ENCODE data around the gene SLC9A9.

The SLC9A9 gene

DNA sequence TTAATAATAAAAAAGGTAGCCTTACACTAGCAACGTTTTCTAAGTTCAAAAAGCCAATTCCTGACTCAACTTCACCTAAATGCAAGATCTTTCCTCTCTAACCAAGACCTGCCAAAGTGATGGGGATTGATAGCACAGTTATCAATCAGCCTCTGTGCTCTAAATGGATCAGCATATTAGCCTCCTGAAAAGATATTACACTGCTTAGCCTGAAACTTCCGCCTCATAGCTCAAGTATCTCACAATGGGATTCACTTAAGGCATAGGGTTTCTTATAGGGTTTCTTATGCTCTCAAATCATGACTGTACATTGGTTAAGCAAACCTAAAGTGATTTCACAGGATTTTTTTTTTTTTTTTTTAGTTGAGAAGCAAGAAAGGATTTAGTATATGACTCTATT is 436 bp upstream of the SLC9A9 start:
- peak overlapping the region; percentile 62 for H3K4me3 ChIP-seq (ENCODE audit: low read length)
- peaks cover 34% of the 10 kb centered on the region for H3K79me2 ChIP-seq (ENCODE audit: low read length)
- no peaks in the 10 kb centered on the region for H3K9me3 ChIP-seq (replicated peaks; ENCODE audit: insufficient read depth, low read length)
- peaks cover 50% of the 10 kb centered on the region for H3K4me1 ChIP-seq (ENCODE audit: low read length)
- TF ChIP-seq EZH2 (optimal IDR thresholded peaks at IDR 0.05; ENCODE audit: low read depth, low read length), result no peak
- no peak for TF ChIP-seq EZH2phosphoT487 (IDR thresholded peaks at IDR 0.05; ENCODE audit: low read length)
- TF ChIP-seq, protein P1, sequence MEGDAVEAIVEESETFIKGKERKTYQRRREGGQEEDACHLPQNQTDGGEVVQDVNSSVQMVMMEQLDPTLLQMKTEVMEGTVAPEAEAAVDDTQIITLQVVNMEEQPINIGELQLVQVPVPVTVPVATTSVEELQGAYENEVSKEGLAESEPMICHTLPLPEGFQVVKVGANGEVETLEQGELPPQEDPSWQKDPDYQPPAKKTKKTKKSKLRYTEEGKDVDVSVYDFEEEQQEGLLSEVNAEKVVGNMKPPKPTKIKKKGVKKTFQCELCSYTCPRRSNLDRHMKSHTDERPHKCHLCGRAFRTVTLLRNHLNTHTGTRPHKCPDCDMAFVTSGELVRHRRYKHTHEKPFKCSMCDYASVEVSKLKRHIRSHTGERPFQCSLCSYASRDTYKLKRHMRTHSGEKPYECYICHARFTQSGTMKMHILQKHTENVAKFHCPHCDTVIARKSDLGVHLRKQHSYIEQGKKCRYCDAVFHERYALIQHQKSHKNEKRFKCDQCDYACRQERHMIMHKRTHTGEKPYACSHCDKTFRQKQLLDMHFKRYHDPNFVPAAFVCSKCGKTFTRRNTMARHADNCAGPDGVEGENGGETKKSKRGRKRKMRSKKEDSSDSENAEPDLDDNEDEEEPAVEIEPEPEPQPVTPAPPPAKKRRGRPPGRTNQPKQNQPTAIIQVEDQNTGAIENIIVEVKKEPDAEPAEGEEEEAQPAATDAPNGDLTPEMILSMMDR (IDR thresholded peaks at IDR 0.05; ENCODE audit: low read length), result no peak
- no peak overlapping the region for H3K9ac ChIP-seq (ENCODE audit: low read length)
- 0 out of 2 replicates have a peak overlapping the region, but pooled peaks have one; percentile 17 for H2AFZ ChIP-seq (ENCODE audit: low read length)
- no peak for DNase-seq
- peak overlapping the region; percentile 53; the same call in 1 of the 2 replicates for H3K27ac ChIP-seq (ENCODE audit: low read length)
- H3F3A ChIP-seq (ENCODE audit: insufficient read depth, low read length), result peaks cover 32% of the 10 kb centered on the region
- no peaks in the 10 kb centered on the region for H3K9me2 ChIP-seq (replicated peaks; ENCODE audit: insufficient read depth, low read length)
- peak overlapping the region; percentile 77 for H3K4me2 ChIP-seq (ENCODE audit: low read depth, low read length)
- H3K27me3 ChIP-seq (replicated peaks; ENCODE audit: insufficient read depth, low read length), result no peaks in the 10 kb centered on the region
- no peaks in the 10 kb centered on the region for H4K20me1 ChIP-seq (ENCODE audit: insufficient read depth, low read length)
- H3K36me3 ChIP-seq (replicated peaks; ENCODE audit: insufficient read depth, low read length), result no peaks in the 10 kb centered on the region

DNA sequence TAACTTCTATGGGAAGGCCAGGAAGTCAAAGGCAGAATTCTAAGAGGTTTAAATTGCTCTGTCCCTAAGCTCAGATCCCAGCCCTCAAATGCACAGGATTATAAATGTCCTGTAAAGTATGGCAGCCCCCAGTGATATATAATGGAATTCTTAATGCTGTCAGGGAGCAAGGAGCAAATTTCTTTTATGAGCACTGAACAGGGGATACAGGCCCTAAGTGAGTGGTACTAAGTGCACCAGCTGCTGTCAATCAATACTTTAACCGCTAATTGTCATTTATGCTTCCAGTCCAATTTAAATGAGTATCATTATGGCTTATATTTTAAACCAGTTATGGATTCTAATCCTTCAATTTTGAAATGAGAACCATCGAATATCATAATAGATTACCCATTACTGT is 4.7 kb downstream of the SLC9A9 start:
- Histone ChIP-seq H3K27ac (ENCODE audit: low read length) (no peak overlapping the region), H3K4me3 (ENCODE audit: low read length) (no peak overlapping the region), H3K9me2 (replicated peaks; ENCODE audit: insufficient read depth, low read length) (no peaks in the 10 kb centered on the region), H3K79me2 (ENCODE audit: low read length) (peaks cover 68% of the 10 kb centered on the region), H3F3A (ENCODE audit: insufficient read depth, low read length) (peaks cover 24% of the 10 kb centered on the region), H2AFZ (ENCODE audit: low read length) (no peak overlapping the region), H3K36me3 (replicated peaks; ENCODE audit: insufficient read depth, low read length) (no peaks in the 10 kb centered on the region), H3K9me3 (replicated peaks; ENCODE audit: insufficient read depth, low read length) (no peaks in the 10 kb centered on the region), H3K4me2 (ENCODE audit: low read depth, low read length) (no peak overlapping the region), H4K20me1 (ENCODE audit: insufficient read depth, low read length) (no peaks in the 10 kb centered on the region), H3K27me3 (replicated peaks; ENCODE audit: insufficient read depth, low read length) (no peaks in the 10 kb centered on the region), H3K4me1 (ENCODE audit: low read length) (peaks cover 41% of the 10 kb centered on the region), H3K9ac (ENCODE audit: low read length) (no peak overlapping the region)
- DNase-seq, result no peak
- TF ChIP-seq EZH2 (optimal IDR thresholded peaks at IDR 0.05; ENCODE audit: low read depth, low read length), result no peak
- TF ChIP-seq, protein P1 (IDR thresholded peaks at IDR 0.05; ENCODE audit: low read length), result no peak
- no peak for TF ChIP-seq EZH2phosphoT487 (IDR thresholded peaks at IDR 0.05; ENCODE audit: low read length)

DNA sequence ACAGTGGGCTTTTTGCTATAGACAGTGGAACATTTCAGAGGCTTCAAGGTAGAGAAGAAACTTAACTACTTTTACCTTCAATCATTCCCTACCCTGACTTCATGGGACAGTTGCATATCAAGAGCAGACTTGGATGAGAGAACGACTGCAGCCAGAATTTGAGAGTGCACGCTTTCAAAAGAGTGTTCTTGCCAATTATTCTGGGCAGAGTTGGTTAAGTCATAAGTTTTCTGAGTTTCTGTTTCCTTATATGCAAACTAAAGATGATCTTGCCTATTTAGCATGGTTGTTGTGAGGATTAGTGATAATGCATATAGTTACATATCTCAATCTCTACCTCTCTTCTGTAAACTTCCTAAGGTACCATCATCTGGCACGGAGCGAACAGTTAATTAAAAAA is 7.6 kb downstream of the SLC9A9 start:
- no peaks in the 10 kb centered on the region for H3K9me2 ChIP-seq (replicated peaks; ENCODE audit: insufficient read depth, low read length)
- no peaks in the 10 kb centered on the region for H3K36me3 ChIP-seq (replicated peaks; ENCODE audit: insufficient read depth, low read length)
- no peak for TF ChIP-seq EZH2phosphoT487 (IDR thresholded peaks at IDR 0.05; ENCODE audit: low read length)
- no peak for TF ChIP-seq EZH2 (optimal IDR thresholded peaks at IDR 0.05; ENCODE audit: low read depth, low read length)
- TF ChIP-seq, protein P1 (IDR thresholded peaks at IDR 0.05; ENCODE audit: low read length), result no peak
- H3K9me3 ChIP-seq (replicated peaks; ENCODE audit: insufficient read depth, low read length), result no peaks in the 10 kb centered on the region
- H4K20me1 ChIP-seq (ENCODE audit: insufficient read depth, low read length), result no peaks in the 10 kb centered on the region
- peaks cover 27% of the 10 kb centered on the region for H3K4me1 ChIP-seq (ENCODE audit: low read length)
- H3K4me3 ChIP-seq (ENCODE audit: low read length), result no peak overlapping the region
- peak; percentile 9 for DNase-seq
- H2AFZ ChIP-seq (ENCODE audit: low read length), result no peak overlapping the region
- 0 out of 2 replicates have a peak, but pooled peaks cover 6% of the 10 kb centered on the region for H3F3A ChIP-seq (ENCODE audit: insufficient read depth, low read length)
- H3K79me2 ChIP-seq (ENCODE audit: low read length), result peaks cover 69% of the 10 kb centered on the region
- H3K27ac ChIP-seq (ENCODE audit: low read length), result no peak overlapping the region; the same call in 1 of the 2 replicates
- no peaks in the 10 kb centered on the region for H3K27me3 ChIP-seq (replicated peaks; ENCODE audit: insufficient read depth, low read length)
- peak overlapping the region; percentile 31 for H3K4me2 ChIP-seq (ENCODE audit: low read depth, low read length)
- H3K9ac ChIP-seq (ENCODE audit: low read length), result no peak overlapping the region
